ENCODE results near the gene AUTS2.

DNA sequence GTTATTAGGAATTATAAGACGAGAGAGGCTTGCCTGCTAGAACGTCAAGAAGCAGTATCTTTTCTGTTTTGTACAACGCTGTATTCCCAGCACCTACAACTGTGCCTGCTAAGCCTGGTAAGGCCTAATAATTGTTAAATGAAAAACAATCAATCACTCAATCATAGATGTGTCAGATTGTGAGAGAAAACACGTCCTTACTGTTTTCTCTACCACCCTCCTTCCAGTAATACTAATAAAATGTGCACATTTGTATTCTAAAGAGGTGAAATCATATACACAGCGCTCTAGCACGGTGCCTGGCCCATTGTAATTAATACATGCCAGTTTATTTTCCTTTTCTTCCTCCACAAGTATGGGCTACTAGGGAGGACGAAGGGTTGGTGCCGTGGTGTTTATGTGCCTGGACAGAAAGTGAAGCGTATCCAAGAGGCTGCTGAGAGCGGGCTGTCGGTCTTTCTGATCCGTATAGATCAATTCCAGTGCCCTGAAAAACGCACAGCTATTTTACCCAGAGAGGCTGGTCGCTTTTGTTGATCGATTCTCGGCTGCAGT is 1.5 kb upstream of the AUTS2 start:
- TF ChIP-seq CTCF (IDR thresholded peaks at IDR 0.05), result no peak
- TF ChIP-seq POLR2A (IDR thresholded peaks at IDR 0.05), result no peak

Measured in thyroid gland (tissue), 4 donors.